ENCODE data around the gene WWOX. TPM values are rescaled to one million over a fixed set of nuclear protein-coding genes. Genes with fewer than 3 reads are reported as not detected.

Gene WWOX
- total RNA-seq, 1 experiment from 2014 or later = 28.3 TPM

GRCh38 chr16:78091419-78091818 lies 8.0 kb upstream of the WWOX start:
- Histone ChIP-seq H4K20me1 (ENCODE audit: low read length) (no peaks in the 10 kb centered on the region), H3K9ac (ENCODE audit: low read length) (no peak overlapping the region), H3F3A (ENCODE audit: low read length, unreplicated experiment) (no peaks in the 10 kb centered on the region), H3K27ac (ENCODE audit: low read length) (no peak overlapping the region), H3K4me1 (ENCODE audit: insufficient read depth, low read length) (0 out of 2 replicates have a peak, but pooled peaks cover under 1% of the 10 kb centered on the region), H3K36me3 (ENCODE audit: low read depth, low read length) (no peaks in the 10 kb centered on the region), H3K79me2 (ENCODE audit: low read length) (no peaks in the 10 kb centered on the region), H3K9me2 (replicated peaks; ENCODE audit: low read length) (no peaks in the 10 kb centered on the region), H3K27me3 (ENCODE audit: low read length) (peaks cover 29% of the 10 kb centered on the region), H3K4me3 (ENCODE audit: low read length) (no peak overlapping the region), H3K4me2 (ENCODE audit: low read length) (no peak overlapping the region), H2AFZ (ENCODE audit: low read length) (no peak overlapping the region), H3K9me3 (ENCODE audit: low read length) (no peaks in the 10 kb centered on the region)
- no TSS peak for BruUV-seq (replicated peaks)
- no peak for ATAC-seq
- DNase-seq = no peak
- no peak for TF ChIP-seq EZH2 (IDR thresholded peaks at IDR 0.05; ENCODE audit: low read length, unreplicated experiment)
- no peak for TF ChIP-seq EZH2phosphoT487 (IDR thresholded peaks at IDR 0.05; ENCODE audit: borderline replicate concordance, low read length)
- TF ChIP-seq, protein P1, sequence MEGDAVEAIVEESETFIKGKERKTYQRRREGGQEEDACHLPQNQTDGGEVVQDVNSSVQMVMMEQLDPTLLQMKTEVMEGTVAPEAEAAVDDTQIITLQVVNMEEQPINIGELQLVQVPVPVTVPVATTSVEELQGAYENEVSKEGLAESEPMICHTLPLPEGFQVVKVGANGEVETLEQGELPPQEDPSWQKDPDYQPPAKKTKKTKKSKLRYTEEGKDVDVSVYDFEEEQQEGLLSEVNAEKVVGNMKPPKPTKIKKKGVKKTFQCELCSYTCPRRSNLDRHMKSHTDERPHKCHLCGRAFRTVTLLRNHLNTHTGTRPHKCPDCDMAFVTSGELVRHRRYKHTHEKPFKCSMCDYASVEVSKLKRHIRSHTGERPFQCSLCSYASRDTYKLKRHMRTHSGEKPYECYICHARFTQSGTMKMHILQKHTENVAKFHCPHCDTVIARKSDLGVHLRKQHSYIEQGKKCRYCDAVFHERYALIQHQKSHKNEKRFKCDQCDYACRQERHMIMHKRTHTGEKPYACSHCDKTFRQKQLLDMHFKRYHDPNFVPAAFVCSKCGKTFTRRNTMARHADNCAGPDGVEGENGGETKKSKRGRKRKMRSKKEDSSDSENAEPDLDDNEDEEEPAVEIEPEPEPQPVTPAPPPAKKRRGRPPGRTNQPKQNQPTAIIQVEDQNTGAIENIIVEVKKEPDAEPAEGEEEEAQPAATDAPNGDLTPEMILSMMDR (conservative IDR thresholded peaks at IDR 0.05; ENCODE audit: low read depth, low read length) = no peak
- CTCF ChIA-PET = no interaction called here
- POLR2A ChIA-PET (ENCODE audit: unreplicated experiment) = no interaction called here
- intact Hi-C loops (cut with micrococcal nuclease) = loop anchor here (5.0 kb wide), 1 partner anchor 139 kb away; no protein-coding TSS in a partner anchor

DNA sequence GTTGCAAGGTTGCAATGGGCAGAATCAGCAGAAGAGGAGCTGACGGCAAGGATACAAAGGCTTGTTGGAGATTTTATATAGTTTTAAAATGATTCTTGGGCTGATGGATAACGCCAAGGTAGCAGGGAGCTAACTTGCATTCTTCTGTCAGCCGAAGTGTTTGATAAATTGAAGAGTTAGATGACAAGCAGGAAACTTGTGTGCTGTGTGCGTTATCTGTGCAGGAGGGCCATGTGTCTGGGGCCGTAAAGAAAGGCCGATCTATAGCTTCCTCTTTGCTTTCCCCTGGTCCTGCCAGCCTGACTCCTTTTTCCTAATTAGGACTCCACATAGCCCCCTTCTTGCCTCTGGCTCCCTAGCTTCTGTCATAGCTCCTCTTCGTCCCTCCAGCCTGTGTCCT lies 6.7 kb upstream of the WWOX start:
- Histone ChIP-seq H2AFZ (ENCODE audit: low read length) (no peak overlapping the region), H3K79me2 (ENCODE audit: low read length) (no peaks in the 10 kb centered on the region), H3K9me3 (ENCODE audit: low read length) (no peaks in the 10 kb centered on the region), H3K9me2 (replicated peaks; ENCODE audit: low read length) (no peaks in the 10 kb centered on the region), H3K4me3 (ENCODE audit: low read length) (no peak overlapping the region), H3K9ac (ENCODE audit: low read length) (no peak overlapping the region), H3F3A (ENCODE audit: low read length, unreplicated experiment) (no peaks in the 10 kb centered on the region), H3K27ac (ENCODE audit: low read length) (no peak overlapping the region), H3K4me1 (ENCODE audit: insufficient read depth, low read length) (peaks cover 4% of the 10 kb centered on the region; the same call in 1 of the 2 replicates), H3K27me3 (ENCODE audit: low read length) (peaks cover 29% of the 10 kb centered on the region), H3K4me2 (ENCODE audit: low read length) (no peak overlapping the region), H4K20me1 (ENCODE audit: low read length) (no peaks in the 10 kb centered on the region), H3K36me3 (ENCODE audit: low read depth, low read length) (no peaks in the 10 kb centered on the region)
- no peak for ATAC-seq
- ChIA-PET CTCF (no interaction called here), POLR2A (ENCODE audit: unreplicated experiment) (no interaction called here)
- no peak for DNase-seq
- intact Hi-C loops (cut with micrococcal nuclease) = loop anchor here (5.0 kb wide), 1 partner anchor 140 kb away; no protein-coding TSS in a partner anchor
- BruUV-seq (replicated peaks) = no TSS peak
- no peak for TF ChIP-seq EZH2phosphoT487 (IDR thresholded peaks at IDR 0.05; ENCODE audit: borderline replicate concordance, low read length)
- TF ChIP-seq, protein P1 (conservative IDR thresholded peaks at IDR 0.05; ENCODE audit: low read depth, low read length) = no peak
- TF ChIP-seq EZH2 (IDR thresholded peaks at IDR 0.05; ENCODE audit: low read length, unreplicated experiment) = no peak

DNA sequence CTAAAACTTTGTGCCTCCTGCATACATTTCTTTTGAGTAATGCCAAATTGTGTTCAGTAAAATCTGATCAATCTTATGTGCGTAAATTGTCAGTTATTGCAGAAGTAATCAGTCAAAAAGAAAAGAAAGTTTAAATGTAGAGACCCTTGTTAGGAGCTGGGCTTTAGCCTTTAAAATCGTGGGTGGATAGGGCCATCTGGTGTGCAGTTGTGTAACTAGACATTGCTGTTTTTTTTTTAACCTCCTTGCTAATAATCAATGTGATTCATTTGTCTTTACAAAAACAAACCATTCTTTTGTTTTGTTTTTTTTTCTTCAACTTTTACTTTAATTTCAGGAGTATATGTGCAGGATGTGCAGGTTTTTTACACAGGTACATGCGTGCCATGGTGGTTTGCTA lies 5.3 kb upstream of the WWOX start:
- H3K9me3 ChIP-seq (ENCODE audit: low read length) = no peaks in the 10 kb centered on the region
- H3F3A ChIP-seq (ENCODE audit: low read length, unreplicated experiment) = no peaks in the 10 kb centered on the region
- no TSS peak for BruUV-seq (replicated peaks)
- no peak overlapping the region for H2AFZ ChIP-seq (ENCODE audit: low read length)
- intact Hi-C loops (cut with micrococcal nuclease) = loop anchor here (5.0 kb wide), 1 partner anchor 142 kb away; no protein-coding TSS in a partner anchor
- H3K4me3 ChIP-seq (ENCODE audit: low read length) = no peak overlapping the region
- no peaks in the 10 kb centered on the region for H4K20me1 ChIP-seq (ENCODE audit: low read length)
- POLR2A ChIA-PET (ENCODE audit: unreplicated experiment) = no interaction called here
- no peaks in the 10 kb centered on the region for H3K79me2 ChIP-seq (ENCODE audit: low read length)
- no peak overlapping the region for H3K4me2 ChIP-seq (ENCODE audit: low read length)
- H3K4me1 ChIP-seq (ENCODE audit: insufficient read depth, low read length) = peaks cover 10% of the 10 kb centered on the region; the same call in 1 of the 2 replicates
- peaks cover 29% of the 10 kb centered on the region for H3K27me3 ChIP-seq (ENCODE audit: low read length)
- DNase-seq = no peak
- ATAC-seq = no peak
- H3K9me2 ChIP-seq (replicated peaks; ENCODE audit: low read length) = no peaks in the 10 kb centered on the region
- CTCF ChIA-PET = no interaction called here
- no peaks in the 10 kb centered on the region for H3K36me3 ChIP-seq (ENCODE audit: low read depth, low read length)
- H3K27ac ChIP-seq (ENCODE audit: low read length) = no peak overlapping the region
- no peak overlapping the region for H3K9ac ChIP-seq (ENCODE audit: low read length)
- TF ChIP-seq EZH2phosphoT487 (IDR thresholded peaks at IDR 0.05; ENCODE audit: borderline replicate concordance, low read length) = no peak
- TF ChIP-seq, protein P1 (conservative IDR thresholded peaks at IDR 0.05; ENCODE audit: low read depth, low read length) = peak; percentile 36; the same call in 1 of the 2 replicates
